Muscle of back (tissue), 11 donors: Measurements from ENCODE around the gene NCAM1. TPM values are rescaled to one million over a fixed set of nuclear protein-coding genes. Genes with fewer than 3 reads are reported as not detected.
"Not testable (repeated sequence)": the region's sequence is repeated elsewhere in the genome, so short reads cannot be mapped to it uniquely, and the experiment has no call there.

ENCODE experiments used
- DNase-seq, 3 donors: peaks; one replicate each; pipeline versions ENCODE4 v3.0.0 to v3.0.0-alpha.2; 2013
- polyA plus RNA-seq, 10 donors: library from polyadenylated mRNA; unstranded; fragments of 120-200 nt; gene quantifications; one replicate each; pipeline ENCODE4 v1.2.1, GENCODE V29; 2013; ENCODE audit not compliant: insufficient read length in 10 of 10

NCAM1 gene
- polyA plus RNA-seq, 10 donors, result 91.5 to 153 (median 122) TPM

DNA sequence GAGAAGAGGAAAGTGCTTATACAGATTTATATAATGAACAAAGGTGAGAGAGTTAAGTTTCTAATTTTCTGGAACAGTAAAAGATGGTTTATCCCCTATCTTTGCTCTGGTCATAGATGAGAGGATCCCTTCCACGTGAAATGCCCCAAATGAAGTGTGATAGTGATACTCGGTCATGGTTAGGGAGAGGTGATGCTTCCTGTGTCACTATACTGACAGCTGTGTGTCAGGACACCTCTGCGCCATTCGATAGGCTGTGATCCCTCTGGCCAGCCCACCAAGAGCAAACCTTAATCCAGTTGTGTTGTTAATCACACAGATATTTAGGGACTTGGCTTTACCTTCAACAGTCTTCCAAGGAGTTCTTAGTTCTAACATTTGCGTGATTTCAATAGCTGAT lies 57.7 kb downstream of the NCAM1 start:
- DNase-seq, result no peak

DNA sequence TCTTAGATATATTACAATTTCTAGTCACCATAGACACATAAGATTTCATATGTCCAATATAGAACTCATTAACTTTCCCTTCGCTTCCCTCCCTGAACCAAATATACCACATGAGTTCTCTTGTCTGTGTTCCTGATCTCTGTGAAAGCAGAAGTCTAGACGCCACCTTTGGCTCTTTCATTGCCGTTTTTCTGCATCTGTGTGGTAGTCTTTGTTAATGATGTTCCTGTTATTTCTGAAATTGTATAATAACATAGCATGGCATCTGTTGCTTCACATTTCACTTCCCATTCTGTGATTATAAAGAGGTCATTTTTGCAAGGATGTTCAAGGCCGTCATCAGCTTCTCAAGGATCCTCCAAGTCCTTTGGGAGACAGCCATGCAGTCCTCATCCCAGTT lies 58.5 kb downstream of the NCAM1 start:
- DNase-seq, result no peak

DNA sequence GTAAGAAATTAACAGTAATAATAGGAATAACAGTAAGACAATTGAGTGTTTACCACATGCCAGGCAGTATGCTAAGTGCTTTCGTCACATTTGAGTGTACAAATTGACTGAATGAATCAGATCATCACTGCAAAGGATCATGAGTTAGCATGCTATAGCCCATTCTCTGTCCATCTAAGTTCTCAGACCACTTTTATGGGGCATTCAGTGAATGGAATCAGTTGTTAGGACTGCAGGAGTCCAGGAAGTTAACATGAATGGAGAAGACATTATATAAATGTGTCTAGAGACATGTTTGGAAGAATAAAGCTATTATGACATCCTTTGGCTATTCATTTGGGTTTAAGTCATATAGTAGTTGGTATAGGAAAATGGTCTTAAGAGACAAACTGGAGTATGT lies 59.9 kb downstream of the NCAM1 start:
- DNase-seq, result no peak

DNA sequence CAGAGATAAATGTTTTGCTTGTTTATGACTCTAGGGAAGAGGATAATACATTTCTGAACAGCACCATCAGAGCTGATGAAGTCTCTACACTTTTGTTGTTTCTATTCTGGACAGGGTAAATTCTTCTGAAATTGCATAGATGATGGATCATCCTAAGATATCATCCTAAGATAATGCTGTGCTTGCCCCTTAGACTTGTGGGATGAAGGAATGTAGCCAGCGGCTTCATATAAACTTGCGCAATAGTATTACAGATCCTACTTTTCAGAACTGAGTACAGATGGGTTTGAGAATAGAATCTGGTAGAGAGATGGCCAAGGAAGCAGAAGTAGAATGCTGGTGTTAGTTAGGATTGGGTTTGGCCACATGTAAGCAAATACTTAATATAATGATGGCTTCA lies 61.0 kb downstream of the NCAM1 start:
- DNase-seq, result no peak

DNA sequence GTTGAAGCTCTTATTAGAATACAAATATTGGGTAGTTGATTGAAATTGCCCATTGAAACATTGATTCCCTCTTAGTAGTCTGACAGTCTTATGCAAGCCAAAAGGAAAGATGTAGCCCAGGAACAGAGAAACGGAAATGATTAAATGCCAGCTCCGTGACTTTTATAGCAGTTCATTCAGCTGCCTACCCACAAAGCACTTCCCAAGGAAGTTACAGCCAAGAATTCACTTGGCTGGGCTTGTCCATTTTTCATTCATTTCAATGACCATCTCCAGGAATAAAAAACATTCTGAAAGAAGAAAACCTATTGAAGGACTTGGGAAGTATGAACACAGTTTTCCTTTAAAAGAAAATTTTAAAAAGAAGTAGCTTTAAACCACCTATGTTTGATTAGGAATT lies 62.0 kb downstream of the NCAM1 start:
- DNase-seq, result peak in 1 of 3 donors; percentile 11

DNA sequence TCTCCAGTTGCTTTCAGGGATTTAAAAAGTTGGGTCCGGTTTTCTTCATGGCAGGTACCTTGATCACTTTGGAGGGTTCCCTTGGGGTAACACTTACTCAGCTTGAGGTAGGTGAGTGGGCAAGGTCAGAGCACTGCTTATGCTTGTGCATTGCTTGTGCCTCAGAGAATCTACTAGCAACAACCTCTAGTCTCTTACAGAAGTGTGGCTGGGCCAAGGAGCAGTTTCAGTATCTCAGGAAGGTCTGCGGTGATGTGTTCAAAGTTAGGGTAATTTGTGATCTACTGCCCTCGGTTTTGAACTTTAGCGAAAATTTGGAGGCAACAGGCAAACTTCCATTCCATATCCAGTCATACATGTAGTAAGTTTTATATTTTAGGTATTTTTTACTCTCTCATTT lies 62.8 kb downstream of the NCAM1 start:
- no peak for DNase-seq

DNA sequence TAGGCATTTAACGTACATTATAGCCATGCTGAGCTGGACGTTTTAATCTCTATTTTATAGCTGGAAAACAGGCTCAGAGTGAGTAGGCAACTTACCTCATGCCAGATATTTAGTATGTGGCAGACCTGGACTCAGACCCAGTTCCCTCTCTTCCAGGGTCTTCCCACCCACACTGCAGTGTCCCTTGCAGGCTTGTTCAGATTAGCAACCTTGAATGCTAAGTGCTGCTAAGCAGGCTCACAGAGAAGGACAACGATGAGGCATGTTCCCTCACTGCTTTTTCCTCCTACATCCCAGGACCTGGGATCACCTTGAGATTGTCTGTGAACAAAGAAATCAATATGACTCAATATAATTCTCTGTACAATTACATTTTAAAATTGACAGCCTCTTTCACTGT lies 65.6 kb downstream of the NCAM1 start:
- no peak for DNase-seq

DNA sequence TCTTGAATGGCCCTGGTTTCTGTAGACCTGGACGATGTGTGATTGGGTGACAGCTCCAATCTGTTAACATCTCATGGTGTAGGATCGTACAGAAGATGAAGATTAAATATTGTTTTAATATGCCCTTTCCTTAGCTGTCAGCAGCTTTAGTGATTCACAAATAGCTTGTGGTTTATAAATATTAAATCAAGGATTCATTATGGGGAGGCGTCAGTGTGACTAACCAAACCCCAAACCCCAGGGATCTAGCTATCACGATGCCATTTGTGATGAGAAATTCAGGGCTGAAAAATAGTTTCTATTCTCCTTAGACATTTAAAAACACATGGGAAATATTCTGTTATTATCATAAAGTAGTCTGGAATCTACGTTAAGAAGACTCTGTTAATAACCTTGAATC lies 73.4 kb downstream of the NCAM1 start:
- DNase-seq, result peak in 1 of 3 donors; percentile 49

DNA sequence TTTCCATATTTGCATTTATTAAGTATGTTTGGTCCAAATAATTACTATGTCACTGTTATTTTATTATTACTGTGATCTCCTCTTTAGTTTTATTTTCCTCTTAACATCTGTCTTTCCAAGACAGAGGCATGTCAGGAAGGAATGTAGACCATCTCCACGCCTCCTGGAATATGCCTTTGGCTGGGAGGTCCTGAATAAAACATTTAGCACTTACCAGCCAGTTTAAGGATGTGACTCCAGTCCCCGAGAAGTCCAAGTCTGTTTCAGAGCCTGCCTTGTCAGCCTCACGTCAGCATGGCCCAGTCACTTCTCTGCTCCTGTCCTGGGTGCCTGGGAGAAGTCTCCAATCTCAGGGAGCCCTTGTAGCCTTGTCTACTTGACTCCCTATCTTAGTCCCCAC lies 74.5 kb downstream of the NCAM1 start:
- no peak for DNase-seq

DNA sequence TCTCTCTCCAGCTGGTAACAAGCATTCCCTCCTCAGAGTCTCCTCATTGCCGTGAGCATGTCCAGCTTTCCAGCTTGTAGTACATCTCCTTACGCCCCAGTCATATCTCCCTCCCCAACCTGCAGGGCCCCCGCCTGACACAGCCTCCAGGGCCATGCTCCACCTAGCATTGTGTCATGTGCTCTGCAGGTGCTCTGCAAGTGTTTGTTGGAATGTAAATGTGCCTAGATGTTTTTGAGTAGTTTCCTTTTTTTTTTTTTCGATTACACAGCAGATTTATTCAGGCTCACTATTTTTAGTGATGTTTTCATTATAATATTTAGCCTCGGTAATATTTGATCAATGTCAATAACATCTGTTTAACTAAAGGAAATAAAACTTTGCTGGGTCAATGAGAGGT lies 82.5 kb downstream of the NCAM1 start:
- DNase-seq, result no peak

DNA sequence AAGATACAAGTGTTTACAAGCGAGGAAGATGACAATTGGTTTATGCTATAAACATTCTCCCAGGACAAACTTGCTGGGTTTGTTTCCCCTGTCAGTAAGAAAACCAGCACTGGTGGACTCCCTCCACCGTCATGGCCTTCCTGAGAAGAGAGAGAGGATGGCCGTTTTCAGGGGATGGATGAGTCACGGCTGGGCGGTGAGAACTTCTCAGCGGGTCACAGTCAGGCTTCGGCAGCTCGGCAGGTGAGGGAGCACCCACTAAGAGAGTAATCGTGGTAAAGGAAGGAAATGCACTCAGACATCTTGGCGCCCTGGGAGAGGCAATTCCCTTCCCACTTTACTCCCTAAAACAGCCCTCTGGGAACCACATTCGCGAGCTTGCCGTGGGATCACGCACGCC lies 83.9 kb downstream of the NCAM1 start:
- DNase-seq, result no peak

DNA sequence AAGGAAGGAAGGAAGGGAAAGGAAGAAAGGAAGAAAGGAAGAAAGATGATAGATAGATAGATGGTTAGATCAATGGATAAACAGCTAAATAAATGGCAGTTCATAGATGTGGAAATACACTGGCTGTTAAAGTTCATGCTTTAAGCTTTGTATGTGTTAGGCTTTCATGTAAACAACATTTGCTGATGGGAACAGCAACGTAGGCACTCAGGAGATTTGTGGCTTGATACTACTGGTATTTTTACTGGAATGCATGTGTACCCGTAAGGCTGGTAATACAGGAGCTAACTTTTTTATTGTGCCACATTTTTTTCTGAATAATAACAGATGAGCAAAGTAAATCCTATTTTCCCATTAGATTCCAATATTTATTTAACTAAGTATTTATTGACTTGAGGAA lies 85.6 kb downstream of the NCAM1 start:
- no peak for DNase-seq

DNA sequence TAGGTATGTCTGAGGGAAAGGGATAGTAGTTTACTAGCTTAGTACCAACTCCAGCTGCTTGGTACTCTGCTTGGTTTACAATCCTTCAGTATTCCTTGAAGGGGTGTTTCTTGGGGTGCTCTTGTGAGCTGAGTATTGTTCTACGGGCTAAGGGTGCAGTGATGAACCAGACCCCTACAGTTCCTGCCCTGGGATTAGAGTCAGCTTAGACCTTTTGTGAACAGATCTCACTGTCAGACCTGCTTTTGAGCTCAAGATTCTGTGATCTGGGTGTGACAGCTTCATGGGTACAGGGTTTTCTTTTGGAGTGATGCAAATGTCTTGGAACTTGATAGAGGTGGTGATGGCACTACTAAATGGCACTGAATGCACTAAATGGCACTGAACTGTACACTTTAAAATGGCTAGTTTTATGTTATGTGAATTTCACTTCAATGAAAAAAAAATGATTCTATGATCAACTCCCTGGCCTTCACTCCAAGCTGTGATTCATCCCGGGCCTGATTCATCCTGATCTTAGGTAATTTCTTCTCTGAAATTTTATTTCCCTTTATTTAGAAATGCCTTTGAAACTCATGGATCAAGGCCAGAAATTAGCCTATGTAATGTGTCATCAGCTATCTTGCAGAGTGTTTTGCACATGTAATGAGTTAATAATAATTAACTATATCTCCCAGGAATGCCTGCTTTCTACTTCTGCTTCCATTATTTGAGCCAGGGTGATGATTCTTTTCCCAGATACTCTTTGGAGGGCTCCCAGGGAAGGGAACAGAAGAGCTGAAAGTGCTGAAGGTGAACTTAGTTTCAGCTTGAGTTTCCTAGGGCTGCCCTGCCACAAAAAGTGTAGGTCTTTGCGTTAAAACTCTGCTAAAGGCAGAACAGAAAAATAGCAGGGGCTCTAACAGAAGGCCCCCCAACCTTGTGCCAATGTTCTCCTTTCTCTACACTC lies 87.9 kb downstream of the NCAM1 start:
- DNase-seq, result peak in 2 of 3 donors; percentile 16 to 72

DNA sequence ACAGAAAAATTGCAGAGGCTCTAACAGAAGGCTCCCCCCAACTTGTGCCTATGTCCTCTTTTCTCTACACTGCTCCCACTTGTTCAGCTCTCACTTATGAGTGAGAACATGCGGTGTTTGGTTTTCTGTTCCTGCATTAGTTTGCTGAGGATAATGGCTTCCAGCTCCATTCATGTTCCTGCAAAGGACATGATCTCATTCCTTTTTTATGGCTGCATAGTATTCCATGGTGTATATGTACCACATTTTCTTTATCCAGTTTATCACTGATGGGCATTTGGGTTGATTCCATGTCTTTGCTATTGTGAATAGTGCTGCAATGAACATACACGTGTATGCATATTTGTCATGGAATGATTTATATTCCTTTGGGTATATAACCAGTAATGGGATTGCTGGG lies 91.8 kb downstream of the NCAM1 start:
- not testable (repeated sequence) for DNase-seq

DNA sequence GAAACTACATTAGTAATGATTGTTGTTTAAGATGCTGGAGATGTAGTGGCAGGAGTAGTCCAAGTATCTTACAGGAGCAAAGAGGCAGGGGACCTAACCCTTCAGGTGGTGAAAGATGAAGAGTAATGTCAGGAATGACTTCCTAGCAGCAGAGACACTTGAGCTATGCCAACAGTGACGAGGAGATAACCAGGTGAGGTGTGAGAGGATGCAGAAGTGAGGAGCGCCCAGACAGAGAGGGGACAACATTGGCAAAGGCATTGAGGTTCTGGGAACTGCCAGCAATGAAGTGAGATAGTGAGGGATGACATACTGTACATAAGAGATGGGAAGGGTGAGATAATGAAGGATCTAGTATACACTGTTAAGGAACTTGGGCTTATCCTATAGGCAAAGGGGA lies 95.8 kb downstream of the NCAM1 start:
- no peak for DNase-seq

DNA sequence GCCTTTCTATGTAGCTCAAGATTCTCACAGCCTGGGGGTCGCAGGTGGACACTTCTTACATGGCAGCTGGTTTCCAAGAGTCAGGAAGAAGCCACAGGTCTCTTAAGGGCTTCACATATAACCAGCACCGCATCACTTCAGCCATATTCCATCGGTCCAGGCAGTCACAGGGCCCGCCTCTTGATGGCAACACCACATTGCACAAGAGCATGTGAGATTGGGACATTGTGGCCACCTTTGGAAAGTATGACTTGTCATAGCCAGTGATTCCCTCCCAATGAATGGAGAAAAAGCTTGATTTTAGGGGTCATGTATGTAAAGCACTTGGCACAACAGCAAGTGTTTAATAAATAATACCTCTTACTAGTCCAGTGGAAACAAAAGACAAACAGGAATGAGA lies 98.3 kb downstream of the NCAM1 start:
- no peak for DNase-seq

DNA sequence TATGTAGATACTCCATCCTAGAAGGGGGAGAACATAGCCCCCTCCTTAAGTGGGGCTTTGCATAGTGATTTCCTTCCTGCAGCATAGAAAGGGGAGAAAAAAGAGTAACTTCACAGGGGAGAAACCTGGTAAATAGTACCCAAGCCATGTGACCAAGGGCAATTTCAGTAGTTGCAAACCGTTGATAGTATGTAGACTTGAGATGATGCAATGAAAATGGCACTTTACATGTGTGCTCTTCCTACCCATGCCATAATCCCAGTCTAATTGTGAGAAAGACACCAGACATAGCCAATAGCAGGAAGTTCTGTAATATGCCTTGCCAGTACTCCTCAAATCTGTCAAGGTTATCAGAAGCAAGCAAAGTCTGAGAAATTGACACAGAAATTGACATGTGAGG lies 104.1 kb downstream of the NCAM1 start:
- no peak for DNase-seq

DNA sequence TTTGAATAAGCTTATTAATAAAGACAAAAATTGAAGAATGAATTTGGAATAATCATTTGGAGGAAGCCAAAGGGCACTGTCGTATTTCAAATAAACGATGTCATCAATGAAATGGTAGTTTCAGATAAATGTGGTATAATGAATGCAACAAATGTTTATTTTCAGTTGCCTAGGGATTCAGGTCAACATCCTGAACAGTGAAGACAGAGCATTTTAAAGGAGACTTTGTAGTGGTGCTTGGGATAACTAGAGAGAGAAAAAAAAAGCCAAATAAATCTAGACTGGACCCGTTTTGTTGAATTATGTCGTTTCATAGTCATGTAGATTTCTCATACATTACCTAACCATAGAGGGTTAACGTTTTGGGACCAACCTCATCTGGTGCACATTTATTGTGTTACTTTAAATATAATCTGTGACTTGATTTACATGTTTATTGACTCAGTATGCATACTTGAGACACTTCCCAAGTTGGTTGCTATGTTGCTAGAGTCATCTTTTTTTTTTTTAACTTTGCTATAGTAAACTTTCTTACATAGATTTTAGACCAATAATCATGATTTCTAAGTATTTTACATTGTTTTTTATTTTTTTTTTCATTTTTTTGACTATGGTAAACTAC lies 111.1 kb downstream of the NCAM1 start:
- no peak for DNase-seq

DNA sequence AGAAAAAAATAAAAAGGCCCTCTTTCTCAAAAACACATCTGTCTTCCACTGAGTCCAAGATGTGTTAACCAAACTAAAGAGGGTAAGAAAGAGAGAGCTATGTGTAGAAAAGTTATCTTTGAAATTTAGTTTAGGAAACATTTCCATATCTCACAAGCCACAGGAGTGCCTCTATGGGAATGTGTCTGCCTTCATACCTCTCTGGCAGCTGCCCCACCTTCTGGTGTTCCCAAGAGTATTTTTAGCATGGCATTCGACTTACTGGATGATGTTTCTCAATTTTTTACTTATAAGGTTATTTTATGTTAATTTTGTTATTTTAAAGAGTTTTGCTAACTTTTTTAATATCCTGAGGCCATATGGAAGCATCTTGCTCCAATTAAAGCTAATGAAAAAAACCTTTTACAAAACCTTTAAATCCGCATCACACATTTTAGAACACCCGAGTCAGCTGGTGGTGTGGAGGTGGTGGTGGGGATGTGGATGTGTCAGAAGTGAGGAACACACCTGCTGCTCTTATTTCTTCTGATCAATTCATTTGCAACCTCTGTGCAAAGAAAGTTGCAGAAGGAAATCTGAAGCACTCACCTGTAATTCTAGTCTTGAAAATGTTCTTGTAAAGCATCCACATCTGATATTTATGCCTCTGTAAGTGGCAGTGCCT lies 112.2 kb downstream of the NCAM1 start:
- DNase-seq, result no peak

DNA sequence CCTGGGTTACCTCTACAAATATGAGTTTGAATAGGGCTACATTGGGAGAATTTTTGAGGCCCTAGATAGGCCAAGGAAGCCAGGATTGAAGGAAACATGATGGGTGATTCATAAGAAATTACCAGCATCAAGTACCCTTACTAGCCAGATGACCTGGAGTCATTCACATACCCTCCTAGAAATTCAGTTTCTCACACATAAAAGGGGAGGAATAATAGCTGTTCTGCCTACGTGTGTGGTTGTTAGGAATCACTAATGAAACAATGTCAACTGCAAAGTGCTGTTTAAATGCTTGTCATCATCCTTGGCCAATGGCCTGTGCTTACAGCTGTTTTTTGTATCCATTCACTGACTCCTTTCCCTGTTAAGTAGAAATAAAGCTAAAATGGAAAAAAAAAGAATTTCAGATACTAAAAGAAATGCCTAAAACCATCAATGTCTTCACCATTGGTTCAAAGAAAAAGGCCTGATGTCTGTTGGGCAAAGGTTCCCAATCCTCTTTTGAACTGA lies 114.4 kb downstream of the NCAM1 start:
- no peak for DNase-seq

DNA sequence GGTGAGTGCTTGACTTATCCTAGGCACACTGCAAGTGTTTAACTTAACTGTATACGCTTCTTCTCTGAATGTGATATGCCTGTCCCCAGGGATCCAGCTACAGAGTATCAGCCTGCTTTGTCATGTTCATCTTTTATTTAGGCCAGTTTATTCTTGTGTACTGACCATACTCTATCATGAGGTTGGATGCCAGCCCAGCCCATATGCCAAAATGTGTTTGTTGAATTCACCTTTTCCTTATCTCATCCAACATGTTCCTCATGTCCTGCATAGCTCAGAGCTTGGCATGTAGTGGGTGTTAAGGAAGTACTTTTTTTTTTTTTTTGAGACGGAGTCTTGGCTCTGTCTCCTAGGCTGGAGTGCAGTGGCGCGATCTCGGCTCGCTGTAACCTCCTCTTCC lies 116.2 kb downstream of the NCAM1 start:
- no peak for DNase-seq

DNA sequence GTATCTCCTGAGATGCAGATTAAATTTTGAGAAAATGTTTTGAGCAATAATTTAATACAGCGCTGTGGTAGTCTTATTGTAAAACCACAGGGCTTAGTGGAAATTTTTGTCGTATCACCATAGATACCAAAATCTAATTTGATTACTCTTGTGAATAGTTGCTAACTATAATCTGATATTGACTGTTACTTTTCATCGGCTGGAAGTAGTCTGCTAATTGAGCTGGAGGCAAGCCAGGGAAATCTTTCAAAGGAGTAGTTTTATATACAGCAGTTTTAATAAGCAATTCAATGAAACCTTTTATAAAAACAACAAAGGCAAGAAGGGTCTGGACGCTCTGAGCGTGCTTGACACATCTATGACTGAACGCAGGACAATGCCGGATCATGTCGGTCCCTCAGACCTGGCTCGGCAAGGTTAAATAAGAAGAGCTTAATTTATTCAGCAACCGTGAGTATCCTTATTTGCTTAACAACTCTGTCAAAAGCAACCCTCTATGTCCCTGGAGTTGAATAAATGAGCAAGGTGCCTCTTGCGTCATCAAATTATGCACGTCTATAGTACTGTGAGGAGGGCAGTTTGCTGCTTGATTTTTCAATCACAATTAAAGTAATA lies 121.2 kb downstream of the NCAM1 start:
- no peak for DNase-seq
